Heart right ventricle (tissue), 16 donors: ENCODE data around the gene TMPRSS3. TPM values are rescaled to one million over a fixed set of nuclear protein-coding genes. Genes with fewer than 3 reads are reported as not detected.

Experiments used
- ATAC-seq, 8 donors: fragments of 200-7000 bp; cut with Tn5 transposase; one replicate each; pipeline ENCODE4 v1.9.1; 2020; ENCODE audit warnings: mild to moderate bottlenecking in 8 of 8, moderate library complexity in 8 of 8, moderate number of reproducible peaks in 1 of 8
- DNase-seq, 2 donors: peaks; one replicate each; pipeline ENCODE4 v3.0.0-alpha.2; 2020
- H3K27ac ChIP-seq, 10 donors: fragments of 200-600 bp; sonication (generic) in 2 of 10; one replicate each; pipeline versions ENCODE4 v1.5.0 to v1.8.0; 2020 to 2022; ENCODE audit warnings: mild to moderate bottlenecking in 3 of 10
- H3K27me3 ChIP-seq, 7 donors: fragments of 200-600 bp; one replicate each; pipeline ENCODE4 v1.8.0; 2021 to 2022; ENCODE audit warnings: mild to moderate bottlenecking in 2 of 7
- H3K36me3 ChIP-seq, 9 donors: fragments of 200-600 bp; sonication (generic) in 1 of 9; one replicate each; pipeline versions ENCODE4 v1.5.0 to v1.8.0; 2020 to 2022; ENCODE audit warnings: mild to moderate bottlenecking in 2 of 9
- H3K4me1 ChIP-seq, 9 donors: fragments of 200-600 bp; sonication (generic) in 1 of 9; one replicate each; pipeline versions ENCODE4 v1.5.0 to v1.8.0; 2020 to 2022; ENCODE audit warnings: mild to moderate bottlenecking in 4 of 9
- H3K4me3 ChIP-seq, 10 donors: fragments of 200-600 bp; sonication (generic) in 2 of 10; one replicate each; pipeline versions ENCODE4 v1.5.0 to v1.8.0; 2020 to 2022; ENCODE audit warnings: mild to moderate bottlenecking in 7 of 10, moderate library complexity in 2 of 10
- H3K9me3 ChIP-seq, 11 donors: fragments of 200-600 bp in 10 of 11; sonication (generic) in 2 of 11; one replicate each; pipeline versions ENCODE4 v1.5.0 to v1.8.0; 2013 to 2022; ENCODE audit warnings: mild to moderate bottlenecking in 2 of 11, control low read depth in 1 of 11, moderate library complexity in 1 of 11
- CTCF ChIP-seq, 9 donors: fragments of 200-600 bp; sonication (generic) in 2 of 9; IDR thresholded peaks; one replicate each; pipeline versions ENCODE4 v1.5.0 to v1.8.0; 2021 to 2022; ENCODE audit warnings: antibody characterized with exemption in 9 of 9, mild to moderate bottlenecking in 5 of 9, moderate library complexity in 1 of 9
- WGBS, 2 donors: extraction: QIAGEN DNeasy Blood & Tissue Kit; methylation state at CpG; one replicate each; pipeline ENCODE4 v1.1.7; 2013; ENCODE audit warnings: inconsistent platforms in 1 of 2; 5-methylcytosine and 5-hydroxymethylcytosine counted together
- intact Hi-C, 10 donors: fragments of 100-400 bp; cut with DNase I; formaldehyde crosslinking; loops; one replicate each; pipeline versions ENCODE4 v1.11.1 to v1.14.2; 2022
- polyA plus RNA-seq, 2 donors: library from polyadenylated mRNA; stranded (reverse); fragments of 200-250 nt; gene quantifications; one replicate each; pipeline ENCODE4 v1.2.3, GENCODE V29; 2013
- total RNA-seq, 10 donors: library from RNA; stranded (reverse); fragmentation: NEBNext Ultra II Directional in 3 of 10; extraction: Animal tissue kit (Norgen Biotek cat#: 25700) in 3 of 10; gene quantifications; one replicate each; pipeline versions ENCODE4 v1.2.1 to v1.2.4, GENCODE V29; 2021 to 2023
- donor health status: Arrhythmogenic right ventricular cardiomyopathy.
- donor health status: ischemic (EF 13 %, LVEDD 7.1; RV severe dilation, severe dysfunction).
- donor health status: healthy with polysubstance abuse.
- donor health status: DM: no; HTN: yes; CAD: no.
- donor health status: DM: no; HTN: no; CAD: no.
- donor health status: ischemic (EF 25% LVEDD 6.9; RV normal size, moderate dysfunction).
- donor health status: ischemic (EF 25% LVEDD 5.7; RV mildly dilated, moderate dysfunction).
- donor health status: healthy.
- donor health status: DM: yes; HTN: yes; CAD: no.
- donor health status: Ischemic cardiomyopathy.
- donor health status: ischemic (EF 35%, LVEDD 5.7; RV mildly dilated, moderate dysfunction).
- donor health status: nonischemic (EF 11% LVEDD 7.7; RV severe dilation, severe dysfunction).
- donor health status: DM: yes; HTN: yes; CAD: no.
- donor health status: PGD.
- donor health status: ischemic (EF 29% LVEDD 5.4; RV normal size, mild dysfunction).
- donor health status: nonischemic (EF 23%, LVEDD 6.1; RV moderate dilation, normal function).

Gene TMPRSS3
- total and polyA plus RNA-seq, 12 donors, result 0.01 to 1.0 (median 0.42) TPM; not detected in 9

- ATAC-seq (no peak), DNase-seq (no peak)
- H3K4me3 ChIP-seq, result no peak overlapping the region
- no peaks in the 10 kb centered on the region for H3K4me1 ChIP-seq
- no peaks in the 10 kb centered on the region for H3K9me3 ChIP-seq
- H3K27me3 ChIP-seq, result peaks cover 0 to 24% (median 5%) of the 10 kb centered on the region in 7 donors
- H3K36me3 ChIP-seq, result no peaks in the 10 kb centered on the region
- no peak for TF ChIP-seq CTCF (IDR thresholded peaks at IDR 0.05)
- H3K27ac ChIP-seq, result no peak overlapping the region
- 84 to 87% methylated on average over 15 of the region's 15 CpGs for WGBS, 2 donors
- intact Hi-C loops, result loop anchor here in 5 of 10 donors (10.0 kb wide), 3 partner anchors 98 to 128 kb away; partner anchors contain the start of gene TFF3 (in 2 of the 5)
Observed at GRCh38 chr21:42443181-42443785, 47.4 kb upstream of the TMPRSS3 start.

GRCh38 chr21:42441963-42442362 lies 46.1 kb upstream of the TMPRSS3 start:
- peaks cover 0 to 31% (median 12%) of the 10 kb centered on the region in 7 donors for H3K27me3 ChIP-seq
- H3K4me3 ChIP-seq, result no peak overlapping the region
- no peaks in the 10 kb centered on the region for H3K4me1 ChIP-seq
- DNase-seq, result no peak
- ATAC-seq, result no peak
- no peak for TF ChIP-seq CTCF (IDR thresholded peaks at IDR 0.05)
- H3K36me3 ChIP-seq, result no peaks in the 10 kb centered on the region
- no peak overlapping the region for H3K27ac ChIP-seq
- peaks cover 0 to 2% (median 0%) of the 10 kb centered on the region in 11 donors for H3K9me3 ChIP-seq
- intact Hi-C loops, result loop anchor here in 5 of 10 donors (10.0 kb wide), 3 partner anchors 97 to 127 kb away; partner anchors contain the start of gene TFF3 (in 2 of the 5)
- WGBS, 2 donors, result 75% methylated on average over 6 of the region's 6 CpGs

DNA sequence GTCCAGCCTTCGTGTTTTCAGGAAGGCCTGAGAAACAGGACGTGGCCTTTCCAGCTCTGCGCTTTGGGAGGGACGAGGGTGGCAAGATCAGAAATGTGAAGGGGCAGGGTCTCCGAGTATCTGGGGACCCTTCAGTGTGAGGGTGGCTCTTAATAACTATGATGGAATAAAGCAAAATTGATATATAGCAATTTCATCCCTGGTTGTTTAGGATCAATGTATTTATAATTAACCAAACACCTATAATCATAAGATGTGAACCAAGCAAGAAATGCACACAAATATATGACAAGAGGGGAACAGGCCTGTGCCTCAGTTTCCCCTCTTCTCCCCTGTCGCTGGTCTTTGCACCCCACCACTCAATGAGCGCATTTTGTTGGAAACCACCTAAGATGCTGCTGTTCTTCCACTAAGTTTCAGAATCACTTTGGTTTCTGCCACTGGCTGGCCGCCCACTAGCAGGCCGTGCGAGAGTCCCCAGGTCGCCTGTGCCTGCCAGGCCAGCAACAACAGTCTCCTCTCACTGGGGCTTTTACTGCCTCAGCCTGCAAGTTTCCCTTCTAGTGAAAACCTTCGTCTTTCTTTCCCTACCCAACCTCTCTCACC lies 44.4 kb upstream of the TMPRSS3 start:
- no peak for TF ChIP-seq CTCF (IDR thresholded peaks at IDR 0.05)
- DNase-seq, result no peak
- peaks cover 0 to 29% (median 14%) of the 10 kb centered on the region in 7 donors for H3K27me3 ChIP-seq
- no peak overlapping the region for H3K27ac ChIP-seq
- intact Hi-C loops, result loop anchor here in 5 of 10 donors (10.0 kb wide), 3 partner anchors 95 to 125 kb away; partner anchors contain the start of gene TFF3 (in 2 of the 5)
- no peaks in the 10 kb centered on the region for H3K36me3 ChIP-seq
- 77% methylated on average over 12 of the region's 12 CpGs for WGBS, 2 donors
- H3K4me1 ChIP-seq, result no peaks in the 10 kb centered on the region
- no peak for ATAC-seq
- H3K4me3 ChIP-seq, result no peak overlapping the region
- peaks cover 0 to 6% (median 0%) of the 10 kb centered on the region in 11 donors for H3K9me3 ChIP-seq

- WGBS, 2 donors, result 81 to 83% methylated on average over 17 of the region's 17 CpGs
- intact Hi-C loops, result loop anchor here in 6 of 10 donors (10.0 kb wide), 3 partner anchors 95 to 125 kb away; partner anchors contain the start of gene TFF3 (in 2 of the 6)
Observed at GRCh38 chr21:42439284-42440186, 43.7 kb upstream of the TMPRSS3 start.

More at GRCh38 chr21:42439284-42440186, 43.7 kb upstream of the TMPRSS3 start:
- TF ChIP-seq CTCF (IDR thresholded peaks at IDR 0.05), result no peak
- H3K4me3 ChIP-seq, result no peak overlapping the region
- peaks cover 0 to 24% (median 14%) of the 10 kb centered on the region in 7 donors for H3K27me3 ChIP-seq
- H3K27ac ChIP-seq, result no peak overlapping the region
- ATAC-seq, result no peak
- H3K36me3 ChIP-seq, result no peaks in the 10 kb centered on the region
- H3K4me1 ChIP-seq, result no peaks in the 10 kb centered on the region
- no peak for DNase-seq
- H3K9me3 ChIP-seq, result peaks cover 0 to 6% (median 0%) of the 10 kb centered on the region in 11 donors
